RWPE1 (cell line): ENCODE measurements around the gene KCNK10.

Source experiments
- CTCF ChIA-PET: fragments of 350-600 bp; sonication (Branson Sonifier 250); formaldehyde crosslinking; extraction: SDS; loops from one replicate; lab custom pipeline; 2021; lab: Yijun Ruan, JAX
- POLR2A ChIA-PET: fragments of 400-600 bp; formaldehyde crosslinking; extraction: SDS; loops from one replicate; lab custom pipeline; 2020; ENCODE audit warnings: antibody characterized with exemption; ENCODE audit not compliant: low non-redundant PET; lab: Yijun Ruan, JAX
- DNase-seq: peaks from one replicate; pipeline ENCODE4 v3.0.0; 2012; ENCODE audit warnings: low spot score
- H3K27ac ChIP-seq: fragments of 450-650 bp; 2 replicates; pipeline ENCODE4 v1.5.1; 2017
- CTCF ChIP-seq: fragments of 450-650 bp; conservative IDR thresholded peaks from 2 replicates; pipeline ENCODE4 v1.5.1; 2017; ENCODE audit warnings: low read depth, mild to moderate bottlenecking

KCNK10 gene

DNA sequence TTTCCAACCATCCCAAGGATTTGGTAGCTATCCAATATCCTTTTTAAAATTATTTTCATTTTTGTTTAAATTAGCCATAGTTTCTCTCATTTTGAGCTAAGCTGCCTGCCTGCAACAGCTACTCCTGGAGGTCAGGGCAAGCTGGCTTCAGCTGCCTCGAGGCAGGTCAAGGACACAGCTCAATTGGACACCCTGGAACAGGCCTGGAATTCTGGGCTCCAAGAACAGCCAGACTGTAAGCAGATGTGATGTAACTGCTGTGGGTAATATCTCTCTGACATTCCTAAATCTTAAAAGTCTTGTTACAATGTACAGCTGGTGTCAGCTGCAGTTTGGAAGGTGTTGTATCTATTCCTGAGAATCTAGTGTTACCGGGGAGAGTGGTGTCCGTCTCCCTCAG lies 119.8 kb downstream of the KCNK10 start:
- H3K27ac ChIP-seq, result no peak overlapping the region
- POLR2A ChIA-PET, result no interaction called here
- CTCF ChIA-PET, result interaction anchor here (1.2 kb wide), 1 partner anchor 14 kb away, joined by 6 read pairs; no protein-coding TSS in a partner anchor
- no peak for DNase-seq
- no peak for TF ChIP-seq CTCF

GRCh38 chr14:88202286-88202685 lies 120.8 kb downstream of the KCNK10 start:
- no peak for TF ChIP-seq CTCF
- ChIA-PET POLR2A (no interaction called here), CTCF (interaction anchor here (0.6 kb wide), 1 partner anchor 400 kb away, joined by 3 read pairs; no protein-coding TSS in a partner anchor)
- H3K27ac ChIP-seq, result no peak overlapping the region
- DNase-seq, result no peak

GRCh38 chr14:88201851-88202250 lies 121.2 kb downstream of the KCNK10 start:
- no peak for DNase-seq
- POLR2A ChIA-PET, result no interaction called here
- TF ChIP-seq CTCF, result no peak
- CTCF ChIA-PET, result interaction anchor here (0.6 to 0.8 kb wide), 2 partner anchors 13 to 401 kb away, joined by 3 read pairs; no protein-coding TSS in a partner anchor
- H3K27ac ChIP-seq, result no peak overlapping the region

GRCh38 chr14:88199882-88200281 lies 123.2 kb downstream of the KCNK10 start:
- no peak for TF ChIP-seq CTCF
- ChIA-PET POLR2A (no interaction called here), CTCF (interaction anchor here (1.2 kb wide), 1 partner anchor 11 kb away, joined by 3 read pairs; no protein-coding TSS in a partner anchor)
- no peak for DNase-seq
- no peak overlapping the region for H3K27ac ChIP-seq

DNA sequence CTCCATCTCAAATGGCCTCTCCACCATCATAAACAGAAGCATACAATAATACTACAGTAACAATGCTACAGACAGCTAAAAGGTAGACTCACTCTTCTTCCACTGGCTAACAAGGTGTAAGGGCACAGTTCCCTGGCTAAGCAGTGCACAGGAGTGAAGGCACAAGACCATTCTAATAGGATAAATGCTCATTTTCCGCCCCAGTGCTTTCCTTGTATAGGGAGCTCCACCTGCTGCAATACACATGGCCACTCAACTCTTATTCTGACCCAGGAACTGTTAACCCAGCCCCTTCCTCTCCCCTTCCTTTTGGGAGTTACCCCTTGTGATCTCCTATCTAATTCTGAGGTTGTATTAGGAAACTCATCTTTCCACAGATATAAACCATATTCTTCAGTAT lies 124.6 kb downstream of the KCNK10 start:
- POLR2A ChIA-PET, result interaction anchor here (0.6 kb wide), 1 partner anchor 150 kb away, joined by 4 read pairs; no protein-coding TSS in a partner anchor
- no peak overlapping the region for H3K27ac ChIP-seq
- CTCF ChIA-PET, result interaction anchor here (0.7 to 1.2 kb wide), 2 partner anchors 9 kb away, joined by 3 read pairs; no protein-coding TSS in a partner anchor
- no peak for DNase-seq
- TF ChIP-seq CTCF, result no peak

- no peak for TF ChIP-seq CTCF
- CTCF ChIA-PET, result no interaction called here
- DNase-seq, result no peak
- H3K27ac ChIP-seq, result no peak overlapping the region
- POLR2A ChIA-PET, result no interaction called here
These were observed 126.1 kb downstream of the KCNK10 start for GRCh38 chr14:88196925-88197324.
